Heart left ventricle (tissue), 13 donors: ENCODE data around the gene ZBTB21.

Source experiments
- POLR2A ChIP-seq, 2 donors: fragments of 450-650 bp; IDR thresholded peaks; one replicate each; pipeline ENCODE4 v1.6.1; 2017; ENCODE audit warnings: antibody characterized with exemption in 2 of 2, mild to moderate bottlenecking in 2 of 2, moderate library complexity in 2 of 2
- TF ChIP-seq, protein P1 (sequence below), 12 donors: fragments of 200-600 bp; sonication (generic) in 4 of 12; IDR thresholded peaks; one replicate each; pipeline versions ENCODE4 v1.5.0 to v1.8.0; 2018 to 2022; ENCODE audit warnings: antibody characterized with exemption in 12 of 12, mild to moderate bottlenecking in 5 of 12
- donor health status: ischemic (EF 13 %, LVEDD 7.1; RV severe dilation, severe dysfunction).
- donor health status: DM: no; HTN: yes; CAD: no.
- donor health status: DM: no; HTN: no; CAD: no.
- donor health status: ischemic (EF 25% LVEDD 6.9; RV normal size, moderate dysfunction).
- donor health status: ischemic (EF 25% LVEDD 5.7; RV mildly dilated, moderate dysfunction).
- donor health status: ischemic (EF 35%, LVEDD 5.7; RV mildly dilated, moderate dysfunction).
- donor health status: nonischemic (EF 11% LVEDD 7.7; RV severe dilation, severe dysfunction).
- donor health status: DM: yes; HTN: yes; CAD: no.
- donor health status: PGD.
- donor health status: ischemic (EF 29% LVEDD 5.4; RV normal size, mild dysfunction).
- donor health status: nonischemic (EF 23%, LVEDD 6.1; RV moderate dilation, normal function).

DNA sequence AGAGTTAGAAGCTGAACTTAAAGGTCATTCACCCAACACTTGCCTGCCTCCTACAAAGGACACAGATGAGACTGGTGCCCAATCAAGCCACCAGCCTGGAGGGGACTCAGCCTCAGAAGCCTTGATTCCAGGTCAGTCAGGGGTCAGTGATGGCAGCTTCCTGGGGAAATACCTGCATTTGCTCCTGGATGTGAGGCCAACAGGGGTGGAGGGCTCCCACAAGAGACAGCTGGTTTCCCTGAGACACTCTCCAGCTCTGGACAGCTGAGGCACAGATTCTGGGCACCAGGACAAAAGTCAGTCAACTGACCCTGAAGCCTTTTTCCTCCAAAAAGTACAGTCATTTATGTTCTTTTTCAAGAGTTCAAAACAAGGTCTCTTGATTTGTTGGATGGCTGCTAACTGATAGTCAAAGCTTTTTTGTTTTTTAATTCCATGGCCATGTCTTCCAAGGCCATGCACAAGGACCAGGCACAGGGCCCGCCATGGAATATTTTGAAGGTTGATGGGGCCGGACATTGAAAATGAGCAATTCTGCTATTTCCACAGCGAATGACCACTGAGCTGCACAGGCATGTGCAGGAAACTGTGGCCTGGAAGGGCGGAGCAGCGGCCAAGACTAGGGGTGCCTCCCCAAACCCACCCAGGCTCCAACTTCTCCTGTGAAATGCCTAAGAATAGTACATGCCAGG is 58.1 kb downstream of the ZBTB21 start:
- TF ChIP-seq, protein P1, sequence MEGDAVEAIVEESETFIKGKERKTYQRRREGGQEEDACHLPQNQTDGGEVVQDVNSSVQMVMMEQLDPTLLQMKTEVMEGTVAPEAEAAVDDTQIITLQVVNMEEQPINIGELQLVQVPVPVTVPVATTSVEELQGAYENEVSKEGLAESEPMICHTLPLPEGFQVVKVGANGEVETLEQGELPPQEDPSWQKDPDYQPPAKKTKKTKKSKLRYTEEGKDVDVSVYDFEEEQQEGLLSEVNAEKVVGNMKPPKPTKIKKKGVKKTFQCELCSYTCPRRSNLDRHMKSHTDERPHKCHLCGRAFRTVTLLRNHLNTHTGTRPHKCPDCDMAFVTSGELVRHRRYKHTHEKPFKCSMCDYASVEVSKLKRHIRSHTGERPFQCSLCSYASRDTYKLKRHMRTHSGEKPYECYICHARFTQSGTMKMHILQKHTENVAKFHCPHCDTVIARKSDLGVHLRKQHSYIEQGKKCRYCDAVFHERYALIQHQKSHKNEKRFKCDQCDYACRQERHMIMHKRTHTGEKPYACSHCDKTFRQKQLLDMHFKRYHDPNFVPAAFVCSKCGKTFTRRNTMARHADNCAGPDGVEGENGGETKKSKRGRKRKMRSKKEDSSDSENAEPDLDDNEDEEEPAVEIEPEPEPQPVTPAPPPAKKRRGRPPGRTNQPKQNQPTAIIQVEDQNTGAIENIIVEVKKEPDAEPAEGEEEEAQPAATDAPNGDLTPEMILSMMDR (IDR thresholded peaks at IDR 0.05) = no peak
- no peak for TF ChIP-seq POLR2A (IDR thresholded peaks at IDR 0.05)
